SU-DHL-6 (cell line): ENCODE measurements around the gene LAMC3.
A peak's percentile ranks its signal among the peaks of the same experiment; 100 is the strongest.

Experiments used
- H2AFZ ChIP-seq: fragments of 200-600 bp; sonication (generic); 2 replicates; pipeline ENCODE4 v1.6.1; 2014; ENCODE audit warnings: low read depth, mild to moderate bottlenecking, moderate library complexity, mixed read lengths, antibody characterized with exemption, low read length; ENCODE audit not compliant: severe bottlenecking
- H3F3A ChIP-seq: fragments of 200-600 bp; shearing (Covaris generic); 2 replicates; pipeline ENCODE4 v1.6.0; 2016; ENCODE audit warnings: antibody characterized with exemption, mild to moderate bottlenecking; ENCODE audit not compliant: insufficient read depth
- H3K27ac ChIP-seq: fragments of 200-600 bp; sonication (generic); 2 replicates; pipeline ENCODE4 v1.5.1; 2016; ENCODE audit warnings: low read depth, mild to moderate bottlenecking, low read length, moderate library complexity, mixed read lengths
- H3K27me3 ChIP-seq: fragments of 200-600 bp; sonication (generic), shearing (Covaris generic); 2 replicates; pipeline ENCODE4 v1.6.0; 2014; ENCODE audit warnings: mild to moderate bottlenecking, low read length
- H3K36me3 ChIP-seq: fragments of 200-600 bp; sonication (generic); 2 replicates; pipeline ENCODE4 v1.6.1; 2014; ENCODE audit warnings: mild to moderate bottlenecking, low read length, mixed read lengths
- H3K4me2 ChIP-seq: fragments of 300-600, 200-600 bp; shearing (Covaris generic), sonication (generic); 2 replicates; pipeline ENCODE4 v1.6.0; 2014; ENCODE audit warnings: low read length, low read depth, mild to moderate bottlenecking; ENCODE audit not compliant: poor library complexity, severe bottlenecking
- H3K4me3 ChIP-seq: fragments of 200-600 bp; sonication (generic); 2 replicates; pipeline ENCODE4 v1.5.1; 2014; ENCODE audit warnings: antibody characterized with exemption, low read length, mild to moderate bottlenecking, mixed read lengths; ENCODE audit not compliant: insufficient read depth, poor library complexity, severe bottlenecking
- H3K79me2 ChIP-seq: fragments of 200-600 bp; sonication (generic); 2 replicates; pipeline ENCODE4 v1.6.1; 2014; ENCODE audit warnings: mild to moderate bottlenecking, low read length, moderate library complexity; ENCODE audit not compliant: insufficient read depth
- H3K9ac ChIP-seq: fragments of 200-600 bp; sonication (generic); 2 replicates; pipeline ENCODE4 v1.7.0; 2014; ENCODE audit warnings: mild to moderate bottlenecking, low read length
- H3K9me2 ChIP-seq: fragments of 200-600 bp; sonication (generic); replicated peaks from 2 replicates; pipeline ENCODE4 v1.6.1; 2014; ENCODE audit warnings: low read length; ENCODE audit not compliant: insufficient read depth
- H3K9me3 ChIP-seq: fragments of 200-600 bp; sonication (generic); 2 replicates; pipeline ENCODE4 v1.6.1; 2014; ENCODE audit warnings: low read length, mixed read lengths; ENCODE audit not compliant: insufficient read depth
- H4K20me1 ChIP-seq: fragments of 200-600 bp; sonication (generic); 2 replicates; pipeline ENCODE4 v1.6.1; 2014; ENCODE audit warnings: low read depth, mild to moderate bottlenecking, antibody characterized with exemption, low read length, moderate library complexity, mixed read lengths
- CTCF ChIP-seq: fragments of 200-600 bp; sonication (generic); IDR thresholded peaks from one replicate; pipeline ENCODE4 v1.5.1; 2017; ENCODE audit warnings: antibody characterized with exemption, mild to moderate bottlenecking, low read length, moderate library complexity; ENCODE audit not compliant: insufficient read depth, poor library complexity, severe bottlenecking
- EZH2phosphoT487 ChIP-seq: fragments of 200-600 bp; sonication (generic), shearing (Covaris generic); conservative IDR thresholded peaks from 2 replicates; pipeline ENCODE4 v1.6.1; 2018; ENCODE audit warnings: mild to moderate bottlenecking, antibody characterized with exemption, low read length, moderate library complexity, mixed read lengths

LAMC3 gene

GRCh38 chr9:131046581-131047202, 37.7 kb downstream of the LAMC3 start:
- Histone ChIP-seq H2AFZ (peak overlapping the region; percentile 67), H4K20me1 (no peaks in the 10 kb centered on the region), H3F3A (no peaks in the 10 kb centered on the region), H3K4me2 (no peak overlapping the region), H3K4me3 (no peak overlapping the region), H3K36me3 (no peaks in the 10 kb centered on the region), H3K27me3 (no peaks in the 10 kb centered on the region), H3K9ac (no peak overlapping the region), H3K9me3 (no peaks in the 10 kb centered on the region), H3K27ac (no peak overlapping the region), H3K79me2 (no peaks in the 10 kb centered on the region), H3K9me2 (no peaks in the 10 kb centered on the region)
- TF ChIP-seq EZH2phosphoT487 (no peak), CTCF (peak; percentile 69)

DNA sequence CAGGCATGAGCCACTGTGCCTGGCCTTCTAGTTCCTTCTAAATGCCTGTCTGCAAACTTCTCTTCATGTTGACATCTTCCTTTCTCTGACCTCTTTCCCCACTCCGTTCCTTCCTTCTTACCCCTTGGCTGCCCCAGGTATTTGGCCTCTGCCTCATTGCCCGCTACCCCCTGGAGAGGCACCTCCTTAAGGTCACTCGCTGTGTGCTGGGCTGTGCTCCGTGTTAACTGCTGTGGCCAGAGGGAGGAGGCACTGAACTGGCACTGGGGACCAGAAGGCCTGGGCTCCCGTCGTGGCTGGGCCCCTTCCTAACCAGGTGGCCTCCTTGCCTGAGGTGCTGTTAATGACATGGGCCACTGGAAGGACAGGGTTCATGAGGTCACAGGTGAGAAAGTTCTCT, 39.4 kb downstream of the LAMC3 start:
- TF ChIP-seq CTCF (no peak), EZH2phosphoT487 (no peak)
- Histone ChIP-seq H3K9ac (no peak overlapping the region), H4K20me1 (no peaks in the 10 kb centered on the region), H3F3A (no peaks in the 10 kb centered on the region), H3K79me2 (no peaks in the 10 kb centered on the region), H3K9me2 (no peaks in the 10 kb centered on the region), H3K36me3 (no peaks in the 10 kb centered on the region), H2AFZ (no peak overlapping the region), H3K9me3 (no peaks in the 10 kb centered on the region), H3K4me3 (no peak overlapping the region), H3K27ac (no peak overlapping the region), H3K27me3 (no peaks in the 10 kb centered on the region), H3K4me2 (no peak overlapping the region)

GRCh38 chr9:131048820-131049219, 39.8 kb downstream of the LAMC3 start:
- H3F3A ChIP-seq: no peaks in the 10 kb centered on the region
- no peak overlapping the region for H3K27ac ChIP-seq
- no peak overlapping the region for H3K9ac ChIP-seq
- no peaks in the 10 kb centered on the region for H3K27me3 ChIP-seq
- H3K9me2 ChIP-seq: no peaks in the 10 kb centered on the region
- H3K9me3 ChIP-seq: no peaks in the 10 kb centered on the region
- no peaks in the 10 kb centered on the region for H4K20me1 ChIP-seq
- TF ChIP-seq CTCF (no peak), EZH2phosphoT487 (no peak)
- H2AFZ ChIP-seq: no peak overlapping the region
- H3K4me3 ChIP-seq: no peak overlapping the region
- no peaks in the 10 kb centered on the region for H3K79me2 ChIP-seq
- H3K4me2 ChIP-seq: no peak overlapping the region
- no peaks in the 10 kb centered on the region for H3K36me3 ChIP-seq
